MG63 (cell line): ENCODE data around the gene GNA12. TPM values are rescaled to one million over a fixed set of nuclear protein-coding genes. Genes with fewer than 3 reads are reported as not detected.
A peak's percentile ranks its signal among the peaks of the same experiment; 100 is the strongest.

ENCODE experiments used
- DNase-seq: peaks from one replicate; pipeline ENCODE4 v3.0.0-alpha.2; 2020
- H3K27me3 ChIP-seq: fragments of 250-450 bp; sonication (Bioruptor Pico); 2 replicates; pipeline ENCODE4 v1.5.1; 2020; ENCODE audit warnings: mild to moderate bottlenecking, moderate library complexity
- H3K36me3 ChIP-seq: fragments of 250-450 bp; sonication (Bioruptor Pico); 2 replicates; pipeline ENCODE4 v1.5.1; 2020; ENCODE audit warnings: mild to moderate bottlenecking, moderate library complexity
- H3K4me3 ChIP-seq: fragments of 250-450 bp; sonication (Bioruptor Pico); 2 replicates; pipeline ENCODE4 v1.5.1; 2020; ENCODE audit warnings: mild to moderate bottlenecking, moderate library complexity
- H3K9me3 ChIP-seq: fragments of 250-450 bp; sonication (Bioruptor Pico); 2 replicates; pipeline ENCODE4 v1.5.1; 2020; ENCODE audit warnings: mild to moderate bottlenecking, moderate library complexity
- total RNA-seq: library from RNA; depleted of rRNA; stranded (reverse); fragments of >200 nt; shearing (Covaris generic); gene quantifications from 2 replicates; pipeline ENCODE4 v1.2.3, GENCODE V29; 2014; ENCODE audit warnings: low replicate concordance

The GNA12 gene
- total RNA-seq, 1 experiment from 2014 or later = 49.1 TPM

GRCh38 chr7:2715341-2716231 lies 128.5 kb downstream of the GNA12 start:
- Histone ChIP-seq H3K9me3 (no peaks in the 10 kb centered on the region), H3K36me3 (peaks cover 9% of the 10 kb centered on the region), H3K27me3 (no peaks in the 10 kb centered on the region), H3K4me3 (no peak overlapping the region)
- DNase-seq = no peak

GRCh38 chr7:2714636-2715035 lies 129.5 kb downstream of the GNA12 start:
- Histone ChIP-seq H3K4me3 (no peak overlapping the region), H3K9me3 (no peaks in the 10 kb centered on the region), H3K36me3 (peaks cover 9% of the 10 kb centered on the region), H3K27me3 (no peaks in the 10 kb centered on the region)
- no peak for DNase-seq

GRCh38 chr7:2713978-2714377 lies 130.1 kb downstream of the GNA12 start:
- Histone ChIP-seq H3K27me3 (no peaks in the 10 kb centered on the region), H3K9me3 (no peaks in the 10 kb centered on the region), H3K4me3 (no peak overlapping the region), H3K36me3 (peaks cover 9% of the 10 kb centered on the region)
- DNase-seq = no peak

- H3K36me3 ChIP-seq = peaks cover 8% of the 10 kb centered on the region
- H3K4me3 ChIP-seq = no peak overlapping the region
- DNase-seq = no peak
- H3K27me3 ChIP-seq = no peaks in the 10 kb centered on the region
- no peaks in the 10 kb centered on the region for H3K9me3 ChIP-seq
These were observed 130.7 kb downstream of the GNA12 start for GRCh38 chr7:2713370-2713769.

- Histone ChIP-seq H3K27me3 (no peaks in the 10 kb centered on the region), H3K4me3 (no peak overlapping the region), H3K36me3 (peaks cover 6% of the 10 kb centered on the region), H3K9me3 (no peaks in the 10 kb centered on the region)
- no peak for DNase-seq
These were observed 132.0 kb downstream of the GNA12 start for GRCh38 chr7:2711895-2712675.

GRCh38 chr7:2710901-2711551 lies 133.1 kb downstream of the GNA12 start:
- no peak for DNase-seq
- no peaks in the 10 kb centered on the region for H3K9me3 ChIP-seq
- no peaks in the 10 kb centered on the region for H3K27me3 ChIP-seq
- peaks cover 5% of the 10 kb centered on the region for H3K36me3 ChIP-seq
- H3K4me3 ChIP-seq = no peak overlapping the region

DNA sequence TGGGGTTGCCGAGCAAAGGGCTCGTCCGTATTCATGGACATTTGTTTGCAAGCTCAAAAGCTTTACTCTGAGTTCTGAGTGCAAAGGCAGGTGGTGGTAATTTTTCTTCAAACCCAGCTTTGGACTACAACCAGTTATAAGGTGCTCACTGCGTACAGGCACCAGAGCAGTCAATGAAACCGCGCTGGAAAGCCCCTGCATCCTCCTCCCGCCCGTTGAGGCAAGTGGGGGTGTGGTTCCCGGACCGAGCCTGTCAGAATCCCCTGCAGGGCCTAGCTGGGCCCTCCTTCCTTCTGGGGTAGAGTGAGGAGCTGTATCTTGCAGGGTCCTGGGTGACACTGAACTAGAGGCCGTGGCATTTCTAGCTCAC lies 133.8 kb downstream of the GNA12 start:
- no peak for DNase-seq
- no peaks in the 10 kb centered on the region for H3K9me3 ChIP-seq
- H3K36me3 ChIP-seq = peaks cover 2% of the 10 kb centered on the region; the same call in 1 of the 2 replicates
- H3K4me3 ChIP-seq = no peak overlapping the region
- H3K27me3 ChIP-seq = no peaks in the 10 kb centered on the region

GRCh38 chr7:2709553-2710285 lies 134.4 kb downstream of the GNA12 start:
- H3K36me3 ChIP-seq = peaks cover 2% of the 10 kb centered on the region; the same call in 1 of the 2 replicates
- H3K4me3 ChIP-seq = no peak overlapping the region
- H3K27me3 ChIP-seq = no peaks in the 10 kb centered on the region
- H3K9me3 ChIP-seq = no peaks in the 10 kb centered on the region
- DNase-seq = no peak

DNA sequence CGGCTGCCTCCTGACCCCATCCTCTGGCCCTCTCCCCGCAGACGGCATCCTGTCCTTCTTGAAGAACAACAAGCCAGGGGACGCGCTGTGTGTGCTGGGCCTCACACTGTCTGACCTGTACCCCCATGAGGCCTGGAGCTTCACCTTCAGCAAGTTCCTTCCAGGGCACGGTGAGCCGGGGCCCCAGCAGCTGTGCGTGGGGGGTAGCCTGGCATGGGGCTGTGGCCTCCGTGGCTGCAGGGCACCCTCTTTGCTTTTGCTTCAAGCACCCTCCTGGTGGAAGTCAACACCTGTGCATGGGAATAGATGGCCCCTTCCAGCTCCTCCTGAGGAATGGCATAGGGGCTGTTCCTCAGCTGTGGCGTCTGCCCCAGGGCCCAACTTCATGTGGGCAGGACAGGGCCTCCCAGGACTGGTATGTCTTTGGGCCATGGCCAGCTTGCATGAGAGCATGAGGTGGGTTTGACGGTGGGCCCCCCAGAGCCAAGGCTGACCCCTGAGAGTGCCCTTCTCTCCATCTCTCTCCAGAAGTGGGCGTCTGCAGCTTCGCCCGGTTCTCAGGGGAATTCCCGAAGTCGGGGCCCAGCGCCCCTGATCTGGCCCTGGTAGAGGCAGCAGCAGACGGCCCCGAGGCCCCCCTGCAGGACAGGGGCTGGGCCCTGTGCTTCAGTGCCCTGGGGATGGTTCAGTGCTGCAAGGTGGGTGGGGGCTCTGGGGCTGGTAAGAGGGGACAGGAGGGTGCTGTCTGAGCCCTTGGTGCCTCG lies 135.4 kb downstream of the GNA12 start:
- 0 out of 2 replicates have a peak, but pooled peaks cover 2% of the 10 kb centered on the region for H3K36me3 ChIP-seq
- H3K27me3 ChIP-seq = no peaks in the 10 kb centered on the region
- no peak for DNase-seq
- no peaks in the 10 kb centered on the region for H3K9me3 ChIP-seq
- no peak overlapping the region for H3K4me3 ChIP-seq

GRCh38 chr7:2708041-2708440 lies 136.1 kb downstream of the GNA12 start:
- Histone ChIP-seq H3K4me3 (no peak overlapping the region), H3K27me3 (no peaks in the 10 kb centered on the region), H3K9me3 (no peaks in the 10 kb centered on the region), H3K36me3 (0 out of 2 replicates have a peak, but pooled peaks cover 2% of the 10 kb centered on the region)
- DNase-seq = no peak

DNA sequence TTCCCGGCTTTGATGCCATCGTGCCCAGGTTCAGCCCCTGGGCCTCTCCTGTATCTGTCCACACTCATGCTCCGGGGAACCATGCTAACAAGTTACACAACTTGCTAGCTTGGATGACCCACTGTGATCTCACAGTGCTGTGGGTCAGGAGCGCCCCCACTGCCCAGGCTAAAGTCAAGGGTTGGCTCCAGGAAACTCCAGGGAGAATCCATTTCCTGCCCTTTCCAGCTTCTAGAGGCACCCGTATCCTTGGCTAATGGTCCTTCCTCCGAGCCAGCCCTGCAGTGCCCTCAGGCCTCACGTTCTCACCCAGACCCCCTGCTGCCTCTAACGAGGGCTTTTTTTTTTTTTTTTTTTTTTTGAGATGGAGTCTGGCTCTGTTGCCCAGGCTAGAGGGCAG lies 136.6 kb downstream of the GNA12 start:
- no peak for DNase-seq
- Histone ChIP-seq H3K27me3 (no peaks in the 10 kb centered on the region), H3K36me3 (0 out of 2 replicates have a peak, but pooled peaks cover 2% of the 10 kb centered on the region), H3K4me3 (no peak overlapping the region), H3K9me3 (no peaks in the 10 kb centered on the region)

DNA sequence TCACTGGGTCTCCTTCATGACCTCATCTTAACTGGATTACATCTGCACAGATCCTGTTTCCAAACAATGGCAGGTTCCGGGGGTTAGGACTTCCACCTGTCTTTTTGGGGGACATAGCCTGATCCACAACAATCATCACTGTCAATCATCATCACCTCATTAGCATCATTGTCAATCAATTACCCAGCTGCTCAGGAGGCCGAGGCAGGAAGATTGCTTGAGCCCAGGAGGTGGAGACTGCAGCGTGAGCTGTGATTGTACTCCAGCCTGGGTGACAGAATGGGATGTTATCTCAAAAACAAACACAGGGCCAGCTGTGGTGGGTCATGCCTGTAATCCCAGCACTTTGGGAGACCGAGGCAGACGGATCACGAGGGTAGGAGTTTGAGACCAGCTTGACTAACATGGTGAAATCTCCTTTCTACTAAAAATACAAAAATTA lies 137.4 kb downstream of the GNA12 start:
- H3K36me3 ChIP-seq = 0 out of 2 replicates have a peak, but pooled peaks cover 2% of the 10 kb centered on the region
- H3K4me3 ChIP-seq = no peak overlapping the region
- no peaks in the 10 kb centered on the region for H3K9me3 ChIP-seq
- DNase-seq = no peak
- H3K27me3 ChIP-seq = no peaks in the 10 kb centered on the region

DNA sequence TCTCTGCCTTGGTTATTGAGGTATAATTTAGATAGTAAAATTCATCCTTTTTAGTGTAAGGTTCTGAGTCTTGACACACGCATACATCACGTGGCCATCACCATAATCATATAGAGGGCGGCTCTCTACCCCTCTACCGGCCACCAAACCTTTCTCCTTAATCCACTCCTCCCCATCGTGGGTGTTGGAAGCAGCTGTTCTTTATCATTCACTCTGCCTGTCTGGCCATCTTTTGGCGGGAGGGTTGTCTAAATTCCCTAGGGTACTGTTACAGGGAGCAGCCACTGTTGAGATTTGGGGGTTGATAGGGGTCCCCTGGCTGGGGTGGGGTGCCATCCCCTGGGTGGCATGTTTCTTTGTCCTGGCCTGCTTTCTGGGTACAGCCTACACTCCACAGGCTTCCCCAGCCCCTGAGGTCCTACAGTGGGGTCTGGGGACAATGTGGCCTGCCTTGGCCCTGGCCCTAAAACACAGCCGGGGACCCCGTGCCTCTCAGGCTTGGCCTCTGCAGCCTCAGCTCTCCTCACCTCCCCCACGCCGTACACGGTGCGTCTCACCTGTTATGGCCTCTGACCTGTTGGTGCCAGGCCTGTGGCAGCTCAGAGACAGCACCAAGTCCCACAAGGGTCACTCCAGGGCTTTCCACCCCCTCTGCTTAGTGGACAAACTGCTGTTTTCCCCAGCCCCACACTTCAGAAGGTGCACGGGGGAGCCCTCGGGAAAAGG lies 138.6 kb downstream of the GNA12 start:
- Histone ChIP-seq H3K9me3 (no peaks in the 10 kb centered on the region), H3K4me3 (no peak overlapping the region), H3K27me3 (no peaks in the 10 kb centered on the region), H3K36me3 (no peaks in the 10 kb centered on the region)
- no peak for DNase-seq

DNA sequence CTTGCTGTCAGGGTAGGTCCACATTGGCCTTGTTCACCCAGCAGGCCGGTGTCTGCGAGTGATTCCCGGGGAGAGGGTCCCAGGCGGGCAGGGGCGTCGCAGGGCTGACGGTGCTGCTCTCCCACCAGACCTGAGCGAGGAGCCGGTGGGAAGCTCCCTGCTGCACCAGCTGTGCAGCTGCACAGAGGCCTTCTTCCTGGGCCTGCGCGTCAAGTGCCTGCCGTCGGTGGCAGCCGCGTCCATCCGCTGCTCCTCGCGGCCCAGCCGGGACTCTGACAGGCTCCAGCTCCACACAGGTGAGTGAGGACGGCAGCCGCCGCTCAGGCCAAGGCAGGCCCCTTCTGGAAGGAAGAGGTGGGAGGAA lies 141.5 kb downstream of the GNA12 start:
- Histone ChIP-seq H3K36me3 (no peaks in the 10 kb centered on the region), H3K9me3 (no peaks in the 10 kb centered on the region), H3K4me3 (no peak overlapping the region), H3K27me3 (no peaks in the 10 kb centered on the region)
- no peak for DNase-seq

- no peak overlapping the region for H3K4me3 ChIP-seq
- no peaks in the 10 kb centered on the region for H3K36me3 ChIP-seq
- no peaks in the 10 kb centered on the region for H3K9me3 ChIP-seq
- DNase-seq = peak; percentile 53
- H3K27me3 ChIP-seq = no peaks in the 10 kb centered on the region
These were observed 142.1 kb downstream of the GNA12 start for GRCh38 chr7:2701832-2702593.
